ENCODE measurements around the gene CDC27. TPM values are rescaled to one million over a fixed set of nuclear protein-coding genes. Genes with fewer than 3 reads are reported as not detected.

CDC27 gene
- total RNA-seq, 1 experiment from 2014 or later = 97.5 TPM

- intact Hi-C loops (cut with micrococcal nuclease; ENCODE audit: unreplicated experiment) = no loop called here
- Histone ChIP-seq H3K4me1 (ENCODE audit: control insufficient read depth, insufficient read depth, low read length) (peaks cover 3% of the 10 kb centered on the region; the same call in 1 of the 2 replicates), H3K27ac (ENCODE audit: low read length) (no peak overlapping the region), H3K9me3 (ENCODE audit: control insufficient read depth, insufficient read depth, low read depth, low read length) (no peaks in the 10 kb centered on the region), H3K36me3 (ENCODE audit: control insufficient read depth, insufficient read depth, low read length) (no peaks in the 10 kb centered on the region), H3K27me3 (ENCODE audit: control insufficient read depth, insufficient read depth, low read length) (no peaks in the 10 kb centered on the region), H3K4me3 (ENCODE audit: low read depth in 2 of 2, low read length in 2 of 2) (no peak overlapping the region)
- BruUV-seq (replicated peaks) = no TSS peak
- ATAC-seq = no peak
- DNase-seq (ENCODE audit: low read depth, low spot score) = no peak
- ChIA-PET CTCF (no interaction called here), POLR2A (no interaction called here)
- in situ Hi-C loops (cut with HindIII; ENCODE audit: low pct_unique_long_range_greater_than_20kb, low sequenced_read_pairs) = no loop called here
- TF ChIP-seq CTCF (IDR thresholded peaks at IDR 0.05) (no peak), TCF7L2 (IDR thresholded peaks at IDR 0.05; ENCODE audit: low read depth, low read length) (no peak), REST (IDR thresholded peaks at IDR 0.05; ENCODE audit: insufficient read depth in 1 of 2, low read depth in 2 of 2, low read length in 1 of 2) (no peak), SIN3A (IDR thresholded peaks at IDR 0.05; ENCODE audit: borderline replicate concordance, insufficient read depth, low read depth, low read length) (no peak), POLR2AphosphoS5 (IDR thresholded peaks at IDR 0.05; ENCODE audit: low read depth, low read length) (no peak)
Observed at GRCh38 chr17:47221154-47221553, 32.1 kb upstream of the CDC27 start.

- ATAC-seq (no peak), DNase-seq (ENCODE audit: low read depth, low spot score) (no peak)
- no peak overlapping the region for H3K4me3 ChIP-seq (ENCODE audit: low read depth in 2 of 2, low read length in 2 of 2)
- H3K9me3 ChIP-seq (ENCODE audit: control insufficient read depth, insufficient read depth, low read depth, low read length) = no peaks in the 10 kb centered on the region
- TF ChIP-seq CTCF (IDR thresholded peaks at IDR 0.05) (no peak), REST (IDR thresholded peaks at IDR 0.05; ENCODE audit: insufficient read depth in 1 of 2, low read depth in 2 of 2, low read length in 1 of 2) (no peak)
- peaks cover 1% of the 10 kb centered on the region; the same call in 1 of the 2 replicates for H3K4me1 ChIP-seq (ENCODE audit: control insufficient read depth, insufficient read depth, low read length)
- H3K27ac ChIP-seq (ENCODE audit: low read length) = no peak overlapping the region
- ChIA-PET POLR2A (interaction anchor here (0.6 kb wide), 1 partner anchor 240 kb away, joined by 8 read pairs; no protein-coding TSS in a partner anchor), CTCF (no interaction called here)
- H3K36me3 ChIP-seq (ENCODE audit: control insufficient read depth, insufficient read depth, low read length) = no peaks in the 10 kb centered on the region
- no TSS peak for BruUV-seq (replicated peaks)
- in situ Hi-C loops (cut with HindIII; ENCODE audit: low pct_unique_long_range_greater_than_20kb, low sequenced_read_pairs) = no loop called here
- intact Hi-C loops (cut with micrococcal nuclease; ENCODE audit: unreplicated experiment) = no loop called here
- H3K27me3 ChIP-seq (ENCODE audit: control insufficient read depth, insufficient read depth, low read length) = no peaks in the 10 kb centered on the region
Observed at GRCh38 chr17:47220531-47220999, 31.5 kb upstream of the CDC27 start.

Measured in Panc1 (cell line).